Stimulated activated CD8-positive, alpha-beta memory T cell treated with anti-CD3 and anti-CD28 coated beads, Interleukin-7, amount 100 ng/mL, for 4 hours (primary cell): ENCODE results near the gene ASTL.

Experiments
- DNase-seq, 2 donors: peaks; one replicate each; pipeline ENCODE4 v3.0.0-alpha.2; 2020; ENCODE audit warnings: low read depth in 2 of 2

Gene ASTL

DNA sequence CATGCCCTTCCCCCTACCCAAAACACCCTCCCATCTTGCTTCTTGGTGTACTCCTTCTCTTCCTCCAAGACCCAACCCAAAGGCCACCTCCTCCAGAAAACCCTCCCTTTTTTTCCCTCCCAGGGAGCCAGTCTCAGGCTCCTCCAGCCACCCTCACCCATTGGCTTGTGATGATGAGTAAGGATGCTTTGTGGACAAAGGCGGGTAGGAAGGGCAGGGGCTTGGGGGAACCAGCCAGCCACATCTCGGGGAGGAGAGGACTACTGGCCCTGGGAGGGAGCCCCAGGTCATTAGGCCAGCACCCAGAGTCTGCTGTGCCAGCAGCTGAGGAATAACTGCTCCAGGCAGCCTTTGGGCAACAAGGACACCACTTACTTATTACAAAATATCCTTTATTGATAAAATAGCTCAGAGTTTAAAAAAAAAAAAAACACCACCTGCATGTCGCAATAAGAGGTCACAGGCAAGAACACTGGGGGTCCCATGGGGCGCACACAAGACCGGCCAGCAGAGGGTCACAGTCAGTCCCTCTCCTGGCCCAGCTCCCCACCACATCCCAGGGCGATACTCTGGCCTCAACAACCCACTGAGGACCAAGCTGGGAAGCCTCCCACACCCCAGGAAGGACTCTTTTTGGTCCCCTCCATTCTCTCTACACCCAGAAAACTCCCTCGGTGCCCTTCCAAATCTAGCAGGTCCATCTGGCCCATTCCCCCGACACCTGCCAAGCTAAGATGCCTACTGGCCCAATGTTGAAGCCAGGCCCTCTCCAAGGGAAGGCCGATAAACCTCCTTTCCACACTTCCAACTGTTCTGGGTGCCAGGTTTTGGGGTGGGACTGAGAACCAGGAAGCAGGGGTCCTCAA is 25.6 kb downstream of the ASTL start:
- no peak for DNase-seq

DNA sequence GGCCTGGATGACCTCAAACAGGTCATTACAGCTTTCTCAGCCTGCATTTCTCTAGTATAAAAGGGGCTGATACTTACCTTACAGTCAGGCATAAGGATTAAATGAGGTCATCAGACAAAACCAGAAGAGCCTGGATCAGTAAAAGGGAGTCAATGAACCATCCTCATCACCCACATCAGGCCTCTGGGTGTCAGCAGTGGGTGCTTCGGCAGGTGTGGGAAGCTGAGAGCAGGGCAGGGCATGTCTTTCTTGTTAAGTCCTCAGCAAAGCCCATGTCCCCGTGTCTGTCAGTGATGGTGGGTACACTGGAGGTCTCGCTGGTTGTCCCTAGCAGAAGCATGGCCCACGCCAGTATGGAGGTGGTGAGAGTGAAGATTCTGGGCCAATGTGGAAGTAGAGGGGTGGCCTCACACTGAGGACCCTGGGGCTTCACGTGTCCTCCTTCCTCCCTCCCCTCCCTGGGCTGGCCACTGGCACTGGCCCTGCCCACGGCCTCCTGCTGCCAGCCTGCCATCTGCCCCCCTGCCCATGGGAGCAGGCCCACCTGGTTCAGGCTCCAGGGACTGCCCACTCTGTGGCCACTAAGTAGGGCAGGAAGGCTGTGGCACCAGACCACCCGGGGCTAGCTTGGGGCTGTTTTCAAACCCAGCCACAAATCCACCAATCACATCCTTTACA is 26.3 kb downstream of the ASTL start:
- no peak for DNase-seq

DNA sequence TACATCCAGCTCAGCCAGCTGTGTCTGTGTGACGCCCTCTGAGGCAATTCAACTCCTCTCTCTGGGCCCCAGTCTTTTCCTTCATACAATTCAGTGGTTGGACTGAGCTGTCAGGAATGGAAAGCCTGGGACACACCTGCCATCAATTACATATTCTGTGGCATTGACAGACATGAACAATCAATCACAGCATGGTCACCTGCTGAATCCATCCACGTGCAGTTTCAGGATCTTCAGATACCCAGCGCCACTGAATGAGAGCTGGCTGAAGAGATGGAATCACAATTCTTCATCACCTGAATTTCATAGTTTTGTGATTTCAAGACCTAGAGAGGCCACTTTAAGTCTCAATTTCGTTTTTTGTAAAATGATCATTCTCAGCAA is 27.1 kb downstream of the ASTL start:
- no peak for DNase-seq

DNA sequence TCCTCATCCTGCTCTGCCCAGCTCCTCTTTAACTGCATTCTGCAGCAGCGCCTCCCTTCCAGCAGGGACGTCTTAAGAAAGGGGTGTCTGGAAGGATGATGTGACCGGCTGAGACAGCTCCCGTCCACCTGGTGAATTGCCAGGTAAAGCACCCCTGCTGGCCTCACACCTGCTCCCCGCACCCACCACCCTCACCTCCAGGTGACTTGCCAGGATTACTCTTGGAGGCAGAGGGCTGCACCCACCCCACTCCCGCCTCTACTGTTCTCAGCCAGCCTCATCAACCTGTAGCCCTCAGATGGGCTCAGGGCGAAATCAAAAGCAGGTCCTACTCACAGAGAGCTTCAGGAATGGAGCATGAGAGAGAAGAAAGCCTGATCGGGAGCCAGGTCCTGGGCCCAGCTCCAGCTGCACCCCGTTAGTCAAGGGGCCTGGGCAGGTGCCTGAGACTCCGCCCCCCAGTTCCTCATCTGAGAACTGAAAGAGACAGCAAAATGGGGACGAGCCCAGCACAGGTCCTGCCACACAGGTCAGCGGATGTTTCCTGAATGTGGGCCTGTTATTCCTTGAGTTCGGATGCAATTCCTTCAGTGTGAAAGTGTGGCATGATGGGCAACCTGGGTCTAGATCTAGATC is 27.6 kb downstream of the ASTL start:
- DNase-seq = no peak

DNA sequence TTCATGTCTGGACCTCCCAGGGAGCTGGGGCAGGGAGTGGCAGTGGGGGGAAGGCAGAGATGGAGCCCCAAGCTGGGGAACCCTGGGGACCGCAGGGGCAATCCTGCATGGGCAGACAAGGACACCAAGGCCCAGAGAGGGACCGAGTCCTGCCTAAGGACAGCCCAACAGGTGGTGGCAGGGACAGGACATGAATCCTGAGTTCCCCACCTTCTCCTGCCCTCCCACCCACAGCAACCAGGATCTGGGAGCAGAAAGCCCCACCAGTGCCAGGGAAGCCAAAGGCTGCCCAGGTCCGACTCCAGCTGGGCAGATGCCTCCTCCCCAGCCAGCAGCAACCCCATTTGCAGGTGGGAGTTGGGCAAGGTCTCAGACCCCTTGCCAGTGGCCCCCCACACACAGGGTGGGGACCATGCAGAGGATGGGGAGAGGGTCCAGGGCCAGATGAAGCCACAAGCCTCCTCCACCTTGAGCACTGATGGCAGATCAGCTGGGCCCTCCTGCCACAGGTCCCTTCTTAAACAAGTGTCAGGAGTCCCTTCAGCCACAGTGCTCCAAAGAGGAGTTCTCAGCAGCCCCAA is 28.3 kb downstream of the ASTL start:
- DNase-seq = no peak

DNA sequence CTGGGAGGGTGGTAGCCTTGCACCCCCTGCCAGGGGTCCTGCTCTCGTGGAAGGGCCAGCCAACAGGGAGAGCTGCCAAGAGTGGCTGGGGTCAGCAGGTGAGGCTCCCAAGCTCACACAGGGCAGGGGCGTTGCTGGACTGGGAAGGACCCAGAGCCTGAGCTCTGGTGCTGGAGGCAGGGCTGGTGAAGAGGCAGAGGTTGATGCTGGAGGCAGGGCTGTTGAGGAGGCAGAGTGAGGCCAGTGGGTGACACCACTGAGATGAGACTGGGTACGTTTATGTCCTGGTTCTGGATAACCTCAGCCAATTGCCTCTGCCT is 29.0 kb downstream of the ASTL start:
- DNase-seq = no peak

DNA sequence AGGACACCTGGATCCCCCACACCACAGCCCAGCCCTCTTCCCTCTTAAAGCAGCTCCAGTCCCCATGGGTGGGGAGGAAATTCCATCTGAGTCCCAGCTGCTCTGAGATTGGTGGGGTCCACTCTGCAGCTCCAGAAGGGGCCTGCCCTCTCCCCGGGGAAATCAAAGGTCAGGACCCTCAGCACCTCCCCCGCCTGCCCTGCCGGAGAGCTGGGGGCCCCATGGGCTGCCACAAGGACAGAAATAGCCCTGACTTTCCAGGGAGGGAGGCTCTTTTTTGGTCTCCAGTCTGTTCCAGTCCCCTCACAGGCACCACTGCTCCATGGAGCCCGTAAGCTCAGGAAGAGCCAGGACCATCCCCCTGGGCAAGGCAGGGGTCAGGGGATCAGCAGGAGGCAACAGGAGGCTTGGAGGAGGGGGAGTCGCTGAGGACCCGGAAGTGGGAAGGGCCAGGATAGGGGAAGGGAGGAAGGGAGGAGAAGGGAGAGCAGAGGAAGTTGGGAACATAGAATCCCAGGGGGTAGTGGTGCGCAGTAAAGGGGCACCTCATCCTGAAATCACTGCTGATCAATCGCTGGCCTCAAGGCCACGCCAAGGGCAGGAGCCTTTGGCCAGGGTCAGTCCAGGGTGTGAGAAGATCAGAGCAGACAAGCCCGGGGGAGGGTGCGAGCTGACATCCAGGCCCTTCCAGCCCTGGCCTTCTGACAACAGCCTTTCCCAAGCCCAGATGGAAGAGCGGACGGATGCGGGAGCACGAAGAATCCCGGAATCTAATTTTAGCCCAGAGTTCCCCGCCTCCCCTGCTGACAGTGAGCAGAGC is 29.6 kb downstream of the ASTL start:
- DNase-seq = no peak

DNA sequence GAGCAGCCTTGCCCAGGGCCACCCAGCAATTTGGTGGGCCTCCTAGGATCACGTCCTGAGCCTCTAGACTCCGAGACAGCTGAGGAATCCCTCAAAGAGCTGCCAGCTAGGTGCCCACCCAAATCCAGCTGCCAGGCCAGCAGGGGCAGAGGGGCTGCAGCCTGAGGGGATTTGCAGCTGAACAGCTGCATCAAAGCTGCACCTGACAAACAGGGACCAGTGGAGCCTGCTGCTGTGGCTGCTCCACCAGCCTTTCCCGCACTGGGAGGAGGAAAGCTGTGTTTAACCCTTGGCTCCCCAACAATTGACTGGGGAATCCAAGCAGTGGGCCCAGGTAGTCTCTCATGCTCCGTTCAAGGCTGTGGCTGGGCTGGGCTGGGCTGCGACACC is 30.2 kb downstream of the ASTL start:
- no peak for DNase-seq

DNA sequence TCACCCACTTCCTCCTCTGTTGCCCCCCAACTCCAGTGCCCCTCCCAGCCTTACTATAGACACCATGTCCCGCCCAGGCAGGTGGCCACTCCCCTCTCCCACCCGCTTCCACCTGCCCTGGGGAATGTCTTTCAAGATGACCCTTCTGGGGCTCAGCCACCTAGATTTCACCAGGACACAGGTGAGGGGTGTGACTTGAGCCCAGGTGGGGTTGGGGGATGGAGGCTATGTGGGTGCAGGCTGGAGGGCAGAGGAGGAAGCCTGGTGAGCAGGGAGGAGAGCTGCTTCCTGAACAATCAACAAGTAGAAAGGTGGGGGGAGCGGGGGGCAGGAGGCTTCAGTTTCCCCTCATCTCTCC is 30.6 kb downstream of the ASTL start:
- no peak for DNase-seq

DNA sequence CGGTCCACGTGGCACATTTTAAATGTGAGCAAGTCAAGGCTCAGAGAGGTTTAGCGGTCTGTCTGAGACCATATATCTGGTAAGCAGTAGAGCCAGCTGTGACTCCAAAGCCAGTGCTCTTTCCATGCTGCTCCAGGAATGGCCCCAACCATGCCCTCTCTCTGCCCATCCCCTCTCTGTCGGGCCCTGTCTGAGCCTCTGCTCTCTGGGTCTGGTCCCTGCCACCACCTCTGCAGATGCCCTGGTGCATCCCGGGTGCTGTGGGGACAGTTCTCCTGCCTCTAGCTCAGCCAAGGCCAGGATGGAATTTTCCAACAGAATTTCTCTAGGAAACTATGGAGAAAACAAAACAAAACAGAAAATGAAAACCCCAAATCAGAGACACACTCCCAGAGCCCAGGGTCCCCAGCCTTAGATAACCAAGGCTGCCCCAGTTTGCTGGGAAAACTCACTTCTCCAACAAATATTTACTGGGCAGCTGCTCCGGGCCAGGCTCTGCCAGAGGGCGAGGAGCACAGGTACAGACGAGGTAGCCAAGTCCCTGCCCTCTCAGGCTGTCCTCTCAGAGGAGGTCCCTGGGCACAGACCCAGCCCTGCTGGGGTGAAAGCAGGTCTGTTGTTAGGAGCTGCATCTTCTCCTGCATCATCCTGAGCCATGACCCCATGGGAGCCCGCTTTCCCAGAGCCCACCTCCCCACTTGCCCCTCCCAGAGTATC is 31.2 kb downstream of the ASTL start:
- no peak for DNase-seq

DNA sequence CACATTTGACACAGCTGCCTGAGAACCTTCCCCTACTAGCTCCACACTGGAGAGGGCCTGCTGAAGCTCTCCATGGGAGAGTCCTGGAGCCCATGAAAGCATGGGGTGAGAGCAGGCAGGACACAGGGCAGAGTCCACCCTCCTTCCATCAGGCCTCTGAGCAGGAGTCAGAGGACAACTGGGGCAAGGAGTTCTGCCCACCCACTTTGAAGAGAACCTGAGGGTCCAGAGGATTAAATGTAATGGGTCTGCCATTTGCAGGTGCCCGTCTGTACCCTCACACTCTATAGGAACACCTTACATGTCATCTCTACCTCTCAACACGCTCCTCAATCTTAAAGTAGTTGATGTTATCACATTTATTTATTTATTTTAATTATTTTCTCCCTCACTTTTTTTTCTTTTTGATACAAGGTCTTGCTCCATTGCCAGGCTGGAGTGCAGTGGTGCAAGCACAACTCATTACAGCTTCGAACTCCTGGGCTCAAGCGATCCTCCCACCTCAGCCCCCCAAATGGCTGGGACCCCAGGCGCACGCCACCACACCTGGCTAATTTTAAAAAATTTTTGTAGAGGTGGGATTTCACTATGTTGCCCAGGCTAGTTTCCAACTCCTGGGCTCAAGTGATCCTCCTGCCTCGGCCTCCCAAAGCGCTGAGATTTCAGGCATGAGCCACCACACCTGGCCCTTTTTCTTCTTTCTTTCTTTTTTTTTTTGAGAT is 32.1 kb downstream of the ASTL start:
- DNase-seq = no peak

DNA sequence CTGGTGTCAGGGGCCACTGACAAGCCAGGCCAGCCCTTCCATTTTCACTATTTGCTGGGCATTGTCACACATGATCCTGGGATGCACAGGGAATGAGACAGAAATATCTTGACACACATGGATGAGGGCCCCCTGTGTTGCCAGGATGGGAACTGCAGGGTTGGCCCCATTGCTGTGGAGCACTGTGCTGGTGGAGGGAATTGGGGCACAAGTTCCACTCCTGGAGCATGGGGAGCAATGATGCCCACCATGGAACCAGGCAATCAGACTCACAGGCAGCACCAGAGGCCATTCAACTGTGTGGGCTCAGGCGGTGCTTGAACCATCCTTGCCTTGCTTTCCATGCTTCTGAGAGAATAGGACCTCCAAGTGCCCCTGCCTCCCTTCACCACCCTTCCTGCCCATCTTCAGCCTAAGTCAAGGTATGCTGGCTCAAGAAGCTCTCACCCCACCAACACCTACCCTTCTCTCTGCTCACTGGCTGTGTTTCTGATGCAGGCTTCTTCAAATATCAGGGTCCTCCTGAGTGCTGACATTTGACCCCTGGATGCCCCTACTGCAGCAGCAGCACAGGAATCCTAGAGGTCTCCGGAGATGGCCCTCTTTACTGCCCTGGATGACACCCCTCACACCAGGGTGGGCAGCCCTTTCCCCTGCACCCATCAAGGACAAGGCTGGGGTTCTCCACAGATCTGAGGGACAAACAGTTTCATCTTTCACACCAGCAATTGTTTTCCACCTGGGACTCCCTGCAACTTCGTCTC is 33.0 kb downstream of the ASTL start:
- DNase-seq = no peak

DNA sequence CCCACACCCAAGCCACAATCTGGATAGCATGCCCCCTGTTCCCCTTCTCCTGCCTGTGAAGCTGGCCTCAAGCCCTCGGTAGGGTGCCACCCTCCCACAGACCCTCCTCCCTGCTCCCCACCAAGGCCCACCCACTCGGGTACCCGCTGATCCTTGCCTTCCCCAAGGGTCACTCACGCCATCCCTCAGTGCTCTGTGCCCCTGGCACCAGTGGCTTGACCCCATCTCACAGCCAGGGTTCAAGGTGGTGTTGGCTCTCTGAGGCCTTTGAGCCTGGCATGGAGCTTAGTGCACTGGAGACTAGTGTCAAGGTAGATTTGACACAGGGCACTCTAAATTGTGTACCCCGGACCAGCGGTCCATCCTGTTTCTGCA is 33.8 kb downstream of the ASTL start:
- DNase-seq = no peak

DNA sequence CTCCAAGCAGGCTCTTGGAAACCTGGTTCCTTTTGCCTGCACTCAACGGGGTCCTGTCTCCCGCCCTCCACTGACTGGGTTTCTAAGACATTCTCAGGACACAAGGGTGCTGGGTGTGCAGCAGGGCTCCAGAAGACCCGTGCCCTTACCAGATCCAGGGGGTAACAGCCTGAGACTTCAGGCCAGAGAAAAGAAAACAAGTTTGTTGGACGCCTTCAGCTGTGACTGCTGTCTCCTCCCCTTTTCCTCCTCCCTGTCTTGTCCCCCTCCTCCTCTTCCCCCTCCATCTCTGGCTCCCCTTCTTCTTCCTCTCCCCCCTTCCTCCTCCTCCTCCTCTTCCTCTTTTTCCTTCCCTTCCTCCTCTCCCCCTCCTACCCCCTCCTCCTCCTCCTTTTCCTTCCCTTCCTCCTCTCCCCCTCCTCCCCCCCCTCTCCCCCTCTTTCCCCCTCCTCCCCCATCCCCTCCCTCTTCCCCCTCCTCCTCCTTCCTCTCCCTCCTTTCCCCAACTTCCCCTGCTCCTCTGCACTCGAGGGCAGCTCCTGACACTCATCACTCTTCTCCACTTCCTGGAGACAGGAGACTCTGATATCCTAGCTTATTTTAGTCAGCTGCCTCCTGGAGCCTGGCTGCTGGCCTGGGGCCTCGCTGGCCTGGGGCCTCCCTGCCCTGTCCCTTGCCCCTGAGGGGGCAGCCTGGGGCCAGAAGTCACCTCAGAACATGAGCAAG is 34.4 kb downstream of the ASTL start:
- DNase-seq = no peak

DNA sequence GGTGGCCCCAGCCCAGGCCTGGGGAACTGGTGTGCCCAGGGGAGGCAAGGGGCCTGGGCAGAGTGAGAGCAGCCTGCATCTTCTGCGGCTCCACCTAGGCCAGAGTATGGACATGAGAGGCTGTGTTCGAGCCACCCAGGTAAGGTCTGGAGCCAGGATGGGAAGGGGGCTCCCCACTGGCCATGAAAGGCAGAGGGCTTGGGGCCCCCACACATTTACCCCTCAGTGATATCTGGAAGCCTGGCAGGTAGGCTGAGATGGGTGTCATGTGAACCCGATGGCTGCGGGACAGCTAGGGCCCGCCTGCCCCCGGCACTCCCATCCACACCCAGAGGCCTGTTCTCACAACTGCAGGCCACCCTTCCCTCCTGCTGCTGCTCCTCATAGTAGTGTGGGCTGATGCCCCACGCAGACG is 35.1 kb downstream of the ASTL start:
- DNase-seq = no peak

DNA sequence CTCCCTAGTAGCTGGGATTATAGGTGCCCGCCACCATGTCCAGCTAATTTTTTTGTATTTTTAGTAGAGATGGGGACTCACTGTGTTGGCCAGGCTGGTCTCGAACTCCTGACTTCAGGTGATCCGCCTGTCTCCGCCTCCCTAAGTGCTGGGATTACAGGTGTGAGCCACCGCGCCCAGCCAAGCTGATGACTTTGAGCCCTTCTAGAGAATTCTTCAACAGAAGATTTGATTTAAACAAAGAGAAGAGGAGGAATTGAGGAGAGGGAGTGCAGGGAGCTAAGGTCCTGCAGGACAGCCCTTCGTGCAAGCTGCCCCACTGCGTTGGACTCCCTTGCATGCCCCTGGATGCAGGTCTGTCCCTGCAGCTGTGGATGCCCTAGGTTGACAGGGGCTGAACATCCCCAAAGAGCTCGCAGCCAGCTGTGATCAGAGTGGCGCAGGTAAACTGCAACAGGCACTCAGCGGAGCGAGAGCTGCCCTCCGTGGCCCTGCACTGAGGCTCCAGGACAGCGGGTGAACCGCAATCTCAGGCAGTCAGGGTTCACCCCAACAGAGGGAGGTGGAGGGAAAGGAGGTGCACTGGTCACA is 35.6 kb downstream of the ASTL start:
- no peak for DNase-seq

DNA sequence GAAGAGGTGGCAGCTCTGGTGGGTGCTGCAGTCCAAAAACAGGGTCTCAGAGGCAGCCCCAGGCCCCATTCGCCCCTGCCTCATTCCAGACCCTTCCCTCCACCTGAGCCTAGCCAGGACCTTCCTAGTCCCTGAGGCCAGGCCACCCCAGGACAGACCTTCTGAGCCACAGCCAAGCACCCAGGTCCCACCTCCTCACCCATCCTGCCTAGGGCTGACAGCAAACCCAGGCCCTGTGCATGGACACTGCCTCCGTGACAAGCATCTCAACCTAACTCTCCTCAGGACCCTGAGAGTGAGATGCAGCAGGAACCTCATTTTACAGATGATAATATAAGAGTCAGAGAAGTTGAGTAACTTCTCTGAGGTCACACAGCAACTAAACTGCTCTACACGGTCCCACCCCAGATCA is 37.4 kb downstream of the ASTL start:
- DNase-seq = no peak

DNA sequence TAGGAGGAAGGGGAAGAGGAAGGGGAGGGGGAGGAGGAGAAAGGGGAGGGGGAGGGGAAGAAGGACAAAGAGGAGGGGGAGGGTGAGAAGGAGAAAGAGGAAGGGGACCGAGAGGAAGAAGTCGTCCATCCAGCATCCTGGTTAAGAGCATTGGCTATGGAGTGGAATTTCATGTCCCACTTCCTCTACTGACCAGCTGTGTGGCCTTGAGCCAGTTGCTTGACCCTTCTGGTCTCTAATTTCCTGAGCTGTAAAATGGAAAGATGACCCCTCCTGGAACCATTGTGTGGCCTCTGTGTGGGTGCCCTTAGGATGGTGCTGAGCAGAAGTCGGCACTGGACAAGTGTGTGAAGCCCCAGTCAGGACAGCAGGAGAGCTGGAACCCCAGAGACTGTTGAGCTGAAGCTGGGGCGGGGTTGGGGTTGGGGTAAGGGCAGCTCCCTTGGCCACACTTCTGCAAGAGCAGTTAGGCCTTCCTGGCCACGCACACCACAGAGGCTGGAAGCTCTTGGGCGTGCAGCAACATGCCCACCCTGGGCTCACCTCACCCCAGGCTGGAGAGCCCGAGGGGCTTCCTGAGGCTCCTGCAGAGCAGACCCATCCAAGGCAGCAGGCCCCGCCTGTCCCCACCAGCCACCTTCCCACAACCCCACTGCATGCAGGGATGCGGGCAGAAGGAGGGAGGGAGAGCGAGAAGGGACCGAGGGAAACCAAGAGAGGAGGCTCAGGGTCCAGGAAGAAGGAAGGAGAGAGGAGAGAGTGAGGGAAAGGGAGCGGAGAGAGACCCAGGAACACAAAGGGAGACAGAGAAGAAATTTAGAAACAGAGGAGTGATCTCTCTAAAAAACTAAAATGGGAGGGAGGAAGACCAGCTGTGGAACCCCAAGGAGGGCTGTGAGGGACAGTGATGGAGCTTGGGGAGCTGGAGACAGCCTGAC is 38.2 kb downstream of the ASTL start:
- DNase-seq = no peak
